Activated naive CD8-positive, alpha-beta T cell treated with anti-CD3 and anti-CD28 coated beads, Interleukin-2, amount 50 U/mL, for 16 hours (primary cell): ENCODE data around the gene SRSF10.
"Not testable (repeated sequence)": the region's sequence is repeated elsewhere in the genome, so short reads cannot be mapped to it uniquely, and the experiment has no call there.

Source experiments
- DNase-seq: peaks from one replicate; pipeline ENCODE4 v3.0.0-alpha.2; 2020; ENCODE audit warnings: low read depth, low spot score

The SRSF10 gene

GRCh38 chr1:23958810-23959460 lies 21.2 kb downstream of the SRSF10 start:
- DNase-seq = peak; percentile 86

GRCh38 chr1:23958040-23958809 lies 21.9 kb downstream of the SRSF10 start:
- not testable (repeated sequence) for DNase-seq

DNA sequence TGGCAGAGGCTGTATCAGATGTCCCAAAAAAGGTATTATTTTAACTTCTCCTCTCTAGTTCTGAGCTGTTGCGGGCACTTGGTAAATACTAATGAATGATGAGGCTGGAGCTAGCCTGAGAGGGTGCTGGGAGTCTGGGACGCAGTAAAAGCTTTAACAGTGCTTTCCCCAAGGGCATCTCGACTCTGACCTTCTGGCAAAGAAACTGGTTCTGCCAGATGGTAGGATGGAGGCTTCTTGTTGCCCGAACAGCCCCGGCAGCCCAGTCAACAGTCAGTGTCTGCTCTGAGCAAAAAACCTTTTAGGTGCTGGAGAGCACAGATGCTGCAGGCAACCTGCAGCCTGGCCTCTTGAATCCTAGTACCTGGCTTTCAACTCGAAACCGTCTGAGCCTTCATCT lies 23.0 kb downstream of the SRSF10 start:
- no peak for DNase-seq

- DNase-seq = no peak
Measured at GRCh38 chr1:23953020-23953419, 27.1 kb downstream of the SRSF10 start.

DNA sequence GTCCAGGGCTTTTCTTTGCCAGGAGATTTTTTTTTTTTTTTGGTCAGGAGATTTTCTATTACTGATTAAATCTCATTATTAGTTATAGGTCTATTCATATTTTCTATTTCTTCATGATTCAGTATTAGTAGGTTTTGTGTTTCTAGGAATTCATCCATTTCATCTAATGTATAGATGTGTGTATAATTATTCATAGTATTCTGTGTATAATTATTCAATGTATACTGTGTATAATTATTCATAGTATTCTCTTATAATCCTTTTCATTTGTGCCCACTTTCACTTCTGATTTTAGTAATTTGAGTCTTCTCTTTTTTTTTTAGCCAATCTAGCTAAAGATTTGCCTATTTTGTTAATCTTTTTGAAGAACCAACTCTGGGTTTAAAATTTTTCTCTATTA lies 32.8 kb downstream of the SRSF10 start:
- no peak for DNase-seq

DNA sequence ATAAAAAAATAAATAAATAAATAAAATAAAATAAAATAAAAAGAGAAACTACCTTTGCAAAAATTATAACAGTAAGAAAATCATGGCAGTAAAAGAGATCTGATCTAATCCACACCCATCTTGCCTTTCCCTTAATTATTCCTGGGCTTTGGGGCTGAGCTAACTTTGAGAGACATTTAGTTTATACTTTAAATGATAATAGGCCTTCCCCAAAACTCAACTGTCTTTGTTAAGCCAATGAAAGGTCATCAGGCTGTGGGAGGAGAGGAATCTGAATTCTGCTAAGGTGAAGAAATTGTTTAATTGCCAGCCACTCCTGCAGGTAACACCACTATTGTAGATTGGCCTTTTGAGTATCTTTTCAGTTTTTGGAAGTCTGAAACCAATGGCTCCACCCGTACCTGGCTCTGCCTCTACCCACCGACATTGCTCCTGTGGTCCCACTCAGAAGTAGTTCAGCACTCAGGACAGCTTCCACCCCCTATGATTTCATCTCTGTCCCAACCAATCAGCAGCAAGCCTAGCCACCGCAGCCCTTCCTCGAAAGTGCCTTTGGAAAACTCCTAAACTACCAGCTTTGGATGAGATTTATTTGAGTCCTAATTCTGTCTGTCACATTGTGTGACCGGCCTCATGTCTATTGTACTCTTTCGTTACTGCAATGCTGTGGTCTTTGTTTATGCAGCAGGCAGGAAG lies 43.5 kb downstream of the SRSF10 start:
- DNase-seq = no peak

DNA sequence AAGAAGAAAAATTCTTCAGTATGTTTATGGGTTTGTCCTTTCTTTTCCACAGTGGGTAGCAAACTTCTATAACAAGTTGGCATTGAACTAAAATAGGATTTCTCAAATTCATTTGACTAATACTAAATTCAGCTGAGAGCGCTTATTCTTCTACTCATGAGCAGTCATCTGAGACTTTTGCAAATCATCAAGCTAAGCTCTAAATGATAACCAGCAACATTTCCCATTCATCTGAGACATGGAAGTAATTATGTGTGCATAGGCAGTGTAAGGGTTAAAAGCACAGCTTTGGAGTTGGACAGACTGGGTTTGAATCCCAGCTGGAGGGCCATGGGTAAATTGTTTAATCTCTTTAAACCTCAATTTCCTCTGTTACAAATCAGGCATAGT lies 48.6 kb downstream of the SRSF10 start:
- no peak for DNase-seq

DNA sequence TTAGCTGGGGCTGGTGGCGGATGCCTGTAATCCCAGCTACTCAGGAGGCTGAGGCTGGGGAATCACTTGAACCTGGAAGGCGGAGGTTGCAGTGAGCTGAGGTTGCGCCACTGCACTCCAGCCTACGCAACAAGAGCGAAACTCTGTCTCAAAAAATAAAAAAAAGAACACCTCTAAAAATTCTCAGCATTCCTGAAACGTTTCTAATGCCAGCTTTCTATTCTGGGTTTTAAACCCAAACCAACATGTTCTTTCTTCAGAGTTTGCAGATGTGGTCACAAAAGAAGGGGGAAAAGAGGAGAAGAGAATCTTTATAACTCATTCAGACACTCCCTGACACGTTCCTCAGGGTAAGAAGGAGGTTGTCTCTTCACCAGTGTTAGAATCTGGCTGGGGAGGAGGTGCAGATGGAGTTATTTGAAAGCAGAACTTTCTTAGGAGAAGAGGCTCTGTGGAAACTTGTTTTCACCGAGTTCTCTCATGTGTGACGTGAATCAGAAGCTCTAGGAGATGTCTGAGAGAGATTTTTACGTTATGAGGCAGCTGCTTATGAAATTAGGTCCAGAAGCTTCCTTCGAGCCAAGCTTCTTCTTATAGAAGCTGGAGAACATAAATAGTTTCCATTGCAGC lies 49.2 kb downstream of the SRSF10 start:
- DNase-seq = no peak

DNA sequence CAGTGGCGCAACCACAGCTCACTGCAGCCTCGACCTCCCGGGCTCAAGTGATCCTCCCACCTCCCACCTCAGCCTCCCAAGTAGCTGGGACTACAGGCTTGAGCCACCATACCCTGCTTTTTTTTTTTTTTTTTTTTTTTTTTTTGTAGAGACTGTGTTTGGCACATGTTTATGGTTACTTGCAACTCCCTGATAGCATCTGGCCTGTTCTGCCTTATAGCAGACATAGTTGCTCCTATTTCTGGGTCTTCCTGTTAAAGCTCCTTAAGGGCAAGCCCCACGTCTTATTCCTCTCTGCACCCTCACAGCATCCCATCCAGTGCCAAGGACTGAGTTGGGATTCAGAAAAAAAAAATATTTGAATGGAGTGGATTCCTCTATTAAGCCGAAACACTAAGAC lies 49.9 kb downstream of the SRSF10 start:
- no peak for DNase-seq

DNA sequence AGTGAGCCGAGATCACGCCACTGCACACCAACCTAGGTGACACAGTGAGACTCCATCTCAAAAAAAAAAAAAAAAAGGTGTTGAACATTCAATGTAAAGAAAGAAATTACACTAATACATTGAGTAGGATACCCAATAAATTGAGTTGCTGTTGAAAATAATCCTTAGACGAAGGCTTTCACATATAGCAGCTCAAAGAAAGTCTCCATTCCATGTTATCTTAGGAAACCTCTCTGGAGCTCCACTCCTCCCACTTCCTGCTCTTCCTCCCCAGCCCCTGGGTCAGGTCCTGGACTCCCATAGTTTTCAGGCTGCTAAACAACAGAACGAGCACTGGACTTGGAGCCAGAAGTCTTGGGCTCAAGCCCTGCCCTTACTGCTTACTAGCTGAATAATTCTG lies 51.3 kb downstream of the SRSF10 start:
- no peak for DNase-seq

DNA sequence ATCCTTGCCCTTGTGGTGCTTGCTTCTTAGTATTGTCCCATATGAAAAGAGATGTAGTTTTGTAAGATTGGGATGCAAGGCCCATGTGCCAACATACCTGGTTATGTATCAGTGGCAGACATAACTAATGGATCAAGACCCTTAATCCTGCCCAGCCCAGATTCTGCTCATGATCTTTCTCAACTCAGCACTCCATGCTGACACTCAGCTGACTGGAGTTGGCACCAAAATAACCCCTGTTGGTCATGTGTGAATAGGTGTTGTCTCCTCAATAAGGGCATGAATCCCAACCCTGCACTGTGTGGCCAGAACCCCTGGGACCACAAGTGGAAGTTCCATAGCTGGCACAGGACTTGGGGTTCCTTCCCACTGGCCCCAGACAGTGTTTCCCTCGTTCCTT lies 53.0 kb downstream of the SRSF10 start:
- DNase-seq = no peak

GRCh38 chr1:23925279-23925678 lies 54.8 kb downstream of the SRSF10 start:
- no peak for DNase-seq

DNA sequence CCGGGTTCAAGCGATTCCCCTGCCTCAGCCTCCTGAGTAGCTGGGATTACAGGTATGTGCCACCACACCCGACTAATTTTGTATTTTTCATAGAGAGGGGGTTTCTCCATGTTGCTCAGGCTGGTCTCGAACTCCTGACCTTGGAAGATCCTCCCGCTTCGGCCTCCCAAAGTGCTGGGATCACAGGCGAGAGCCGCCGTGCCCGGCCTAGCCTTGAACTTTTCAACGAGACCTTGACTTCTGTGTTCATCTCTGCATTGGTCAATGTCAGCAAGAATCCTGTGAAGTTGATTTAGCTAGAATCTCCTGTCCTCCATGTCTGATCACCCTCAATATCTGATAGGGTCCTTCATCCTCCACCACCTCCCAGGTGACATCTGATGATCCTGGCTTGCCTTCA lies 55.5 kb downstream of the SRSF10 start:
- DNase-seq = no peak

GRCh38 chr1:23923592-23924499 lies 56.3 kb downstream of the SRSF10 start:
- no peak for DNase-seq

GRCh38 chr1:23922321-23922943 lies 57.7 kb downstream of the SRSF10 start:
- no peak for DNase-seq

DNA sequence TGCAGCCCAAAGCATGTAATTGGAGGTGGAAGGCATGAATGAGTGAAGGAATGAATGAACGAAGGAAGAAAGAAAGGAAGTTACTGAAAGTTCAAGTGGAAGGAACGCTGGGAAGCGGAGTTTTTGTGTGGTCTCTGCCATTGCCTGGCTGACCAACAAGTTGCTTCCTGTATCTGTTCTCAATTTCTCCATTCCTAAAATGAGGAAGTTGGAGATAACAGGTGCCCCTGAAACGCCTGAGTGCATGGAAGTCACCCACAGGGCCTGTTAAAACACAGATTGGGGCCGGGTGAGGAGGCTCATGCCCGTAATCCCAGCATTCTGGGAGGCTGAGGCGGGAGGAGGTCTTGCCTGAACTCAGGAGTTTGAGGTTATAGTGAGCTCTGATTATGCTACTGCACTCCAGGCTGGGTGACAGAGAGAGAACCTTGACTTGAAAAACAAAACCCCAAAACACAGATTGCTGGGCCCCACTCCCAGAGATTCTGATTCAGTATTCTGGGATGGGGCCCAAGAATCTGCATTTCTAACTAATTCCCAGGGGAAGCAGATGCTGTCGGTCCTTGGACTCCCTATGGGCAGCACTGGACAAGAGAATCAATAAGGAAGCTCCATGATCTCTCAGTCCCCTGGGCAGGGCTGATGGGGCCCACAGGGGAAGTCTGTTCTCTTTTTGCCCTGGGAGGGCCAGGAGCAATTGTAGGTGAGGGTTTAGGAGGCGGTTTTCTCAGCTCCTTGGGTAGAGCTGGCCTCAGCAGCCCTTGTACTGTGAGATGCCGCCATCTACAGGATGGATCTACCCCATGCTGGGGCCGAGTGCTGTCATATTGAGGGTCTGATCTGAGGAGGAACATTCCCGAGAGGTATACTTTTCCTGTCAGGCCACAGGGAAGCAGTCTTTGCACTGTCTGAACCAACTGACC lies 63.7 kb downstream of the SRSF10 start:
- peak; percentile 15 for DNase-seq

DNA sequence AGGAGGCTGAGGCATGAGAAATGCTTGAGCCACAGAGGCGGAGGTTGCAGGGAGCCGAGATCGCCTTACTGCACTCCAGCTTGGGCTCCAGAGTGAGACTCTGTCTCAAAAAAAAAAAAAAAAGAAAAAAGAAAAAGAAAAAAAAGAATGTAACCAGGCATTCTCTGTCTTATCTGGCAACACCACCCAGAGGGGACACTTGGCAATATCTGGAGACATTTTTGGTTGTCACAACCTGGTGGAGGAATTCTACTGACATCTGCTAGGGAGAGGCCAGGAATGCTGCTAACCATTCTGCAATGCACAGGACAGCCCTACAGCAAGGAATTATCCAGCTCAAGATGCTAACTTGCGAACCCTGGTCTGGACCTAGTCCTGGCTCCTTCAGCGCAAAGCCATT lies 64.7 kb downstream of the SRSF10 start:
- DNase-seq = no peak

DNA sequence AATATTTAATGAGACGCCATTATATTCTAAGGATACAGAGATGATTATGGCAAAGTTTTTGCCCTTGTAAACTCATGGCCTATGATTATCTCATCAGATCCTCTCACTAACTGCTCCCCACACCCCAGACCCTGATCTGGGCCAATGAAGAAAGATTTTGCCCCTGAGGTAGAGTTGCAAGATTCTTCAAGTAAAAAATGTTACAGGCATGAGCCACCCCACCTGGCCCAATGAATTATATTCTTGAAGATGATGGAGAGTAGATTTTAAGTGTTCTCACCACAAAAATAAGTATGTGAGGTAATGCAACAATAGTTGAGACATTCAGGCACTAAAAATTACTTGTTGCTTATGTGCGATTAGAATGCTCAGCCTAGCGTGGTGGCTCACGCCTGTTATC lies 65.2 kb downstream of the SRSF10 start:
- no peak for DNase-seq
